OCI-LY3 (cell line): Measurements from ENCODE around the gene PDE4D.

ENCODE experiments used
- H2AFZ ChIP-seq: fragments of 200-600, 300-600 bp; shearing (Covaris generic); 2 replicates; pipeline ENCODE4 v1.6.0; 2014; ENCODE audit warnings: antibody characterized with exemption, low read depth, low read length
- H3K27ac ChIP-seq: fragments of 200-600, 300-600 bp; sonication (generic); 2 replicates; pipeline ENCODE4 v1.5.1; 2014; ENCODE audit warnings: mild to moderate bottlenecking, low read length, moderate library complexity, mixed read lengths
- H3K27me3 ChIP-seq: fragments of 200-600, 300-600 bp; sonication (generic); 2 replicates; pipeline ENCODE4 v1.6.1; 2014; ENCODE audit warnings: low read depth, low read length, mixed read lengths
- H3K36me3 ChIP-seq: fragments of 200-600, 300-600 bp; sonication (generic); replicated peaks from 2 replicates; pipeline ENCODE3; 2014; ENCODE audit warnings: low read depth, low read length, mixed read lengths
- H3K4me1 ChIP-seq: fragments of 300-600, 200-600 bp; sonication (generic); 2 replicates; pipeline ENCODE4 v1.6.1; 2014; ENCODE audit warnings: low read length, mixed read lengths
- H3K4me2 ChIP-seq: fragments of 200-600, 300-600 bp; sonication (generic); 2 replicates; pipeline ENCODE4 v1.6.1; 2014; ENCODE audit warnings: low read length, mixed read lengths
- H3K4me3 ChIP-seq: fragments of 300-600, 200-600 bp; sonication (generic); 2 replicates; pipeline ENCODE4 v1.5.1; 2014; ENCODE audit warnings: antibody characterized with exemption, mild to moderate bottlenecking, low read length, moderate library complexity
- H3K79me2 ChIP-seq: fragments of 300-600, 200-600 bp; shearing (Covaris generic); 2 replicates; pipeline ENCODE4 v1.6.1; 2014; ENCODE audit warnings: mild to moderate bottlenecking, low read length, mixed read lengths
- H3K9ac ChIP-seq: fragments of 300-600, 200-600 bp; shearing (Covaris generic); 2 replicates; pipeline ENCODE4 v1.6.0; 2014; ENCODE audit warnings: mild to moderate bottlenecking, low read length, moderate library complexity
- H3K9me3 ChIP-seq: fragments of 200-600, 300-600 bp; shearing (Covaris generic); 2 replicates; pipeline ENCODE4 v1.6.1; 2014; ENCODE audit warnings: low read length, mixed read lengths; ENCODE audit not compliant: insufficient read depth
- H4K20me1 ChIP-seq: fragments of 200-600, 300-600 bp; sonication (generic); 2 replicates; pipeline ENCODE4 v1.6.1; 2016; ENCODE audit warnings: low read length, mixed read lengths; ENCODE audit not compliant: insufficient read depth
- EZH2phosphoT487 ChIP-seq: fragments of 200-600 bp; shearing (Covaris generic); IDR thresholded peaks from 2 replicates; pipeline ENCODE4 v1.6.1; 2018; ENCODE audit warnings: antibody characterized with exemption, mixed run types, low read depth
- TF ChIP-seq, protein P1 (sequence below): fragments of 200-600, 300-600 bp; sonication (generic); IDR thresholded peaks from 2 replicates; pipeline ENCODE4 v1.5.1; 2014; ENCODE audit warnings: antibody characterized with exemption, low read length, low read depth

The PDE4D gene

DNA sequence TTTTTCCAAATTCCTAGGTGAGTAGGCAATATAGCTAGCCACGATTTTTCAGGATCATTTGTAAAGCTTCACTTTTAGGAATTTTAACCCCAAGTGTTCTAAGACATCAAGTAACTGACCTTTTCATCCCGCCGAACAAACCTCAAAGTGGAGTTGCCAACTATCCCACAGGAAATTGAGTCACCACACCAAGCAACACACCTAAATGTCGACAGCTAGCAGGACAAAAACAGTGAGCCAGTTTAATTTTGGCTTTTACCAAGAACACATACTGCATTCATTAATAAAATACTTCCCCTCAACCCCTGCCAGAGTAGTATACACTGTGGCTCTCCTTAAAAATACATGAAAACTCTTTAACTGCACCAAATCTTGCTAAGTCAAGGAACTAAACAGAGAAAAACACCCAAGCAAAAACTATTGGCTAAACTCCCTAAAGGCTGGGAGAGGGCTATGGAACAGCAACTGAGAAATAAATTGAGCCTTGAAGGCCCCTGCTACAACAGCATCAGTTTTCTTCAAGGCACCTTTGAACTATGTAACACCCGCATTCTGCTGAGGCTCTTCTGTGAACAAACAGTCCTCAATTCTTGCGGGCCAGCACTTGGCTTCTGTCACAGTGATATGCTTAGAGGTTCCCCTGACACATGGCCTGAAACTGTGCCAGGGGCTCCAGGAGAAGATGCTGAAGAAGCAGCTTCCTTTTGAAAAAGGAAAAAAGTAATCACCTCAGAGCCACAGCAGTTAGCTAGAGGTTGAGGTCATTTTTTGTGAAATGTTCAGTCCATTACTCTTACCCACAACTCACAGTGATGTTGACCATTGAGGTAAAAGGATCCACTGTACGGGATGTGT lies 851.1 kb downstream of the PDE4D start:
- Histone ChIP-seq H3K9me3 (no peaks in the 10 kb centered on the region), H3K27me3 (no peaks in the 10 kb centered on the region), H3K4me2 (no peak overlapping the region), H3K27ac (no peak overlapping the region), H2AFZ (no peak overlapping the region), H3K4me3 (no peak overlapping the region), H3K4me1 (no peaks in the 10 kb centered on the region), H3K36me3 (no peaks in the 10 kb centered on the region), H3K79me2 (no peaks in the 10 kb centered on the region), H3K9ac (no peak overlapping the region), H4K20me1 (no peaks in the 10 kb centered on the region)
- TF ChIP-seq EZH2phosphoT487, result no peak
- TF ChIP-seq, protein P1, sequence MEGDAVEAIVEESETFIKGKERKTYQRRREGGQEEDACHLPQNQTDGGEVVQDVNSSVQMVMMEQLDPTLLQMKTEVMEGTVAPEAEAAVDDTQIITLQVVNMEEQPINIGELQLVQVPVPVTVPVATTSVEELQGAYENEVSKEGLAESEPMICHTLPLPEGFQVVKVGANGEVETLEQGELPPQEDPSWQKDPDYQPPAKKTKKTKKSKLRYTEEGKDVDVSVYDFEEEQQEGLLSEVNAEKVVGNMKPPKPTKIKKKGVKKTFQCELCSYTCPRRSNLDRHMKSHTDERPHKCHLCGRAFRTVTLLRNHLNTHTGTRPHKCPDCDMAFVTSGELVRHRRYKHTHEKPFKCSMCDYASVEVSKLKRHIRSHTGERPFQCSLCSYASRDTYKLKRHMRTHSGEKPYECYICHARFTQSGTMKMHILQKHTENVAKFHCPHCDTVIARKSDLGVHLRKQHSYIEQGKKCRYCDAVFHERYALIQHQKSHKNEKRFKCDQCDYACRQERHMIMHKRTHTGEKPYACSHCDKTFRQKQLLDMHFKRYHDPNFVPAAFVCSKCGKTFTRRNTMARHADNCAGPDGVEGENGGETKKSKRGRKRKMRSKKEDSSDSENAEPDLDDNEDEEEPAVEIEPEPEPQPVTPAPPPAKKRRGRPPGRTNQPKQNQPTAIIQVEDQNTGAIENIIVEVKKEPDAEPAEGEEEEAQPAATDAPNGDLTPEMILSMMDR, result no peak

DNA sequence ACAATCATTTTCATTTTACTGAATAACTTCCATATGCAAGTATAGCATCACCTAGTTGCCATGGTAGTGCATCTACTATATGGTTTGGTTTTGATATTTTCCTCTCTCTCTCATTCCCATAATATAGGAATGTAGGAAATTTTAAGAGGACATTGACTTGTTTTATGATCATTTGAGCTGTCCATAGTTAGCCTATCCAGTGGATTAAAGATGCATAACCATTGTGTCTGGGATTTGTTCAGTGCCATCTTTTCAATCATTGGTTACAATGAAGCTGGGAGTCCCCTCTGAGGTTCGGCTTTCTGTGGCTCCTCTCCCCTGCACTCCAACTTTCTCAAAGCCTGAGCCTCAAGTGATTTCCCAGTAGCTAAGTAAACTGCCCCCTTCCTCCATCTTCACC lies 852.2 kb downstream of the PDE4D start:
- no peaks in the 10 kb centered on the region for H3K9me3 ChIP-seq
- H3K4me1 ChIP-seq, result no peaks in the 10 kb centered on the region
- no peaks in the 10 kb centered on the region for H4K20me1 ChIP-seq
- no peaks in the 10 kb centered on the region for H3K27me3 ChIP-seq
- no peak overlapping the region for H2AFZ ChIP-seq
- no peak overlapping the region for H3K4me2 ChIP-seq
- no peak overlapping the region for H3K27ac ChIP-seq
- H3K4me3 ChIP-seq, result no peak overlapping the region
- H3K79me2 ChIP-seq, result no peaks in the 10 kb centered on the region
- TF ChIP-seq, protein P1, result no peak
- no peak for TF ChIP-seq EZH2phosphoT487
- no peak overlapping the region for H3K9ac ChIP-seq
- H3K36me3 ChIP-seq, result no peaks in the 10 kb centered on the region

DNA sequence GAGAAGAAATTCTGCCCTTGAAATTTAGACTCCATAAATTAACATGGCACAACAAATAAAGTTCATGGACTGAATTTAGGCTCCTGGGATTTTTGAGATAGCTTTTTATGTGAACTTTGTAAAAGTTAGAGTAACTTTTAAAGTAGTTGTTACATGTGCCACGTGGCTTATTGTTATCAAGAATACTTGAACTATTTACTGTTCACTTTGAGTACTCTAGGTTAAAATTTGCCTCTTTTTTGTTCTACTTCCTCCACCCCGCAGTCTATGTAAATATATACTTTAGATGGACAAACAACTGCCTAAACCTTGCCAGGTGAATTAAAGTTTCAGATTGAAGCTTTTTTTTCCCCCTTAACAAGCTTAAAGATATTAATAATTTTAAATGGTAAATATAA lies 852.7 kb downstream of the PDE4D start:
- TF ChIP-seq, protein P1, result no peak
- no peak for TF ChIP-seq EZH2phosphoT487
- no peaks in the 10 kb centered on the region for H3K36me3 ChIP-seq
- no peaks in the 10 kb centered on the region for H4K20me1 ChIP-seq
- no peak overlapping the region for H2AFZ ChIP-seq
- H3K27me3 ChIP-seq, result no peaks in the 10 kb centered on the region
- no peak overlapping the region for H3K4me3 ChIP-seq
- H3K9me3 ChIP-seq, result no peaks in the 10 kb centered on the region
- H3K4me2 ChIP-seq, result no peak overlapping the region
- H3K27ac ChIP-seq, result no peak overlapping the region
- H3K4me1 ChIP-seq, result no peaks in the 10 kb centered on the region
- H3K9ac ChIP-seq, result no peak overlapping the region
- no peaks in the 10 kb centered on the region for H3K79me2 ChIP-seq

DNA sequence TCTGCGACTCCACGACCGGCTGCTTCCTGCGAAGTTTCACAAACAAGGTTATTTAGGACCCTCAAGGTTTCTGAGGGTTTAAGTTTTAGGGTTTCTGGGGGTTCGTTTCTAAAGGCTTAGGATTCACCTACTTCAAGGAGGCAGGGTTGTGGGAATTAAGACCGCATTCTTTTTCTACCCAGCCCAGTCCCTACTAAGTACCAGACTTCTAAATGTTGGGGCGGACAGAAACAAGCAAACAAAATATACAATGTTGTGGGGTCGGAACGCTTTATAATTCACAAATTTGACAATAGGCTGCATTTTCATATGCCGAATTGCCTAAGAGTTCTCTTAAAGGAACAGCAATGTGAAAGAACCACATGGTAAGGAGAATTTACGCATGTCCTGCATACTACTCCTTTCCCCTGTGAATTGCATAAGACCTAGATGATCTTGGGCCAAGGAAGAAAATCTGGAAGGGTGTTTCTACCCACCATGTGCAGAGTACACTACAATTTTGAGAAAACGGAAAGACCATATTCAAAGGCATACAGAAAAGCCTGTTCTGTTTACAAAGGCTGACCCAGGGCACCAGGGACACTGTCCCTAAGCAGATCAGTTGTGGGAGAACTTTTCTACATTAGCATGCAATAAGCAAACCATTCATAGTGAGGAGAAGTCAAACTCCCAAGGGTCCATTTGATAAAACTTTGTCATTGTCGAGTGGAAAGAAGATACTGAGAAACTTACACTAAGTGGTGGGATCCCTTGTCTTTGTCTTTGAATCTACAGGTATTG lies 853.3 kb downstream of the PDE4D start:
- no peaks in the 10 kb centered on the region for H3K36me3 ChIP-seq
- no peak overlapping the region for H2AFZ ChIP-seq

More for the DNA sequence above, 853.3 kb downstream of the PDE4D start:
- Histone ChIP-seq H3K9me3 (no peaks in the 10 kb centered on the region), H3K4me3 (no peak overlapping the region), H3K9ac (no peak overlapping the region), H3K4me1 (no peaks in the 10 kb centered on the region), H4K20me1 (no peaks in the 10 kb centered on the region), H3K27me3 (no peaks in the 10 kb centered on the region), H3K4me2 (no peak overlapping the region), H3K79me2 (no peaks in the 10 kb centered on the region), H3K27ac (no peak overlapping the region)
- TF ChIP-seq, protein P1, result no peak
- TF ChIP-seq EZH2phosphoT487, result no peak
